H1 (cell line): ENCODE data around the gene PDE9A. TPM values are rescaled to one million over a fixed set of nuclear protein-coding genes. Genes with fewer than 3 reads are reported as not detected.

ENCODE experiments used
- CTCF ChIA-PET: fragments of 300-600 bp; sonication (Branson Sonifier 250); formaldehyde crosslinking; loops from one replicate; lab custom pipeline; 2021; ENCODE audit not compliant: partially characterized antibody; lab: Charles Lee
- POLR2A ChIA-PET: fragments of 300-600 bp; sonication (Branson Sonifier 250); formaldehyde crosslinking; loops from one replicate; lab custom pipeline; 2021; ENCODE audit warnings: inconsistent platforms; ENCODE audit not compliant: partially characterized antibody; lab: Charles Lee
- DNase-seq, 2 experiments: peaks; one replicate each; pipeline versions ENCODE4 v3.0.0 to v3.0.0-alpha.2; 2010 to 2022; ENCODE audit warnings: low spot score in 2 of 2, low read depth in 1 of 2, mixed read lengths in 1 of 2
- FAIRE-seq: peaks from 2 replicates; lab custom pipeline; 2011; peaks lifted over from hg19 to GRCh38; lab: Jason Lieb, UNC
- H2AFZ ChIP-seq: 2 replicates; pipeline ENCODE4 v1.8.1; 2012; ENCODE audit warnings: low read length, inconsistent platforms
- H2AK5ac ChIP-seq: 2 replicates; pipeline ENCODE4 v1.6.1; 2013; ENCODE audit warnings: low read depth, low read length
- H2BK120ac ChIP-seq: replicated peaks from 2 replicates; pipeline ENCODE3; 2013; ENCODE audit warnings: low read depth, low read length, inconsistent platforms
- H2BK12ac ChIP-seq: 2 replicates; pipeline ENCODE4 v1.6.1; 2013; ENCODE audit warnings: low read depth, low read length
- H2BK15ac ChIP-seq: 2 replicates; pipeline ENCODE4 v1.6.1; 2013; ENCODE audit warnings: low read length
- H2BK20ac ChIP-seq: 2 replicates; pipeline ENCODE4 v1.6.1; 2013; ENCODE audit warnings: low read length
- H2BK5ac ChIP-seq: 2 replicates; pipeline ENCODE4 v1.6.1; 2013; ENCODE audit warnings: low read depth, low read length
- H3K14ac ChIP-seq: 2 replicates; pipeline ENCODE4 v1.6.1; 2013; ENCODE audit warnings: inconsistent platforms; ENCODE audit not compliant: insufficient read length
- H3K18ac ChIP-seq: 2 replicates; pipeline ENCODE4 v1.6.1; 2013; ENCODE audit warnings: low read length; ENCODE audit errors: extremely low read depth
- H3K23ac ChIP-seq: 2 replicates; pipeline ENCODE4 v1.6.1; 2013; ENCODE audit warnings: inconsistent platforms; ENCODE audit not compliant: insufficient read length
- H3K23me2 ChIP-seq: 2 replicates; pipeline ENCODE4 v1.6.1; 2013; ENCODE audit warnings: low read depth, low read length
- H3K27ac ChIP-seq: 2 replicates; pipeline ENCODE4 v1.6.1; 2011; ENCODE audit warnings: low read depth, low read length, inconsistent platforms
- H3K27me3 ChIP-seq, 4 experiments: replicated peaks in 1 of 4; 1 replicate in 1 of 4; 2 replicates in 3 of 4; pipeline versions ENCODE4 v1.6.1 to v1.8.1; 2011 to 2013; ENCODE audit warnings: low read length in 3 of 4, mild to moderate bottlenecking in 3 of 4, inconsistent platforms in 2 of 4, mixed read lengths in 2 of 4, moderate library complexity in 1 of 4; ENCODE audit not compliant: control insufficient read depth in 3 of 4, insufficient read depth in 3 of 4; ENCODE audit errors: extremely low read depth in 1 of 4
- H3K36me3 ChIP-seq, 4 experiments: 2 replicates each; pipeline versions ENCODE4 v1.6.1 to v1.8.1; 2011 to 2013; ENCODE audit warnings: mild to moderate bottlenecking in 4 of 4, low read length in 3 of 4, moderate library complexity in 2 of 4, control low read depth in 1 of 4, inconsistent platforms in 1 of 4; ENCODE audit not compliant: insufficient read depth in 4 of 4, control insufficient read depth in 2 of 4
- H3K4ac ChIP-seq: replicated peaks from 2 replicates; pipeline ENCODE3; 2013; ENCODE audit warnings: low read length, low read depth, mixed read lengths, inconsistent platforms; ENCODE audit not compliant: insufficient read length
- H3K4me1 ChIP-seq, 4 experiments: replicated peaks in 1 of 4; 1 replicate in 1 of 4; 2 replicates in 3 of 4; pipeline versions ENCODE4 v1.6.1 to v1.8.1; 2011 to 2013; ENCODE audit warnings: low read length in 3 of 4, inconsistent platforms in 2 of 4, mixed read lengths in 1 of 4; ENCODE audit not compliant: insufficient read depth in 4 of 4, control insufficient read depth in 3 of 4
- H3K4me2 ChIP-seq, 2 experiments: 2 replicates each; pipeline versions ENCODE4 v1.6.1 to v1.8.1; 2011 to 2013; ENCODE audit warnings: low read depth in 2 of 2, low read length in 2 of 2, control low read depth in 1 of 2, inconsistent platforms in 1 of 2, mild to moderate bottlenecking in 1 of 2; ENCODE audit not compliant: insufficient read depth in 1 of 2
- H3K4me3 ChIP-seq, 4 experiments: fragments of 200-600, 300-600 bp in 1 of 4; sonication (generic), shearing (Covaris generic), sonication (Bioruptor Twin) in 1 of 4; 2 replicates each; pipeline versions ENCODE4 v1.5.1 to v1.8.1; 2011 to 2016; ENCODE audit warnings: low read length in 4 of 4, low read depth in 3 of 4, control low read depth in 2 of 4, inconsistent platforms in 2 of 4, mild to moderate bottlenecking in 2 of 4, mixed read lengths in 1 of 4, moderate library complexity in 1 of 4; ENCODE audit not compliant: insufficient read depth in 2 of 4; ENCODE audit errors: extremely low read depth in 1 of 4
- H3K56ac ChIP-seq: replicated peaks from 2 replicates; pipeline ENCODE3; 2013; ENCODE audit warnings: low read depth, mild to moderate bottlenecking, mixed read lengths, low read length, inconsistent platforms; ENCODE audit not compliant: insufficient read length
- H3K79me1 ChIP-seq: 2 replicates; pipeline ENCODE4 v1.6.1; 2013; ENCODE audit warnings: low read depth, low read length, control low read depth
- H3K79me2 ChIP-seq, 2 experiments: 2 replicates each; pipeline versions ENCODE4 v1.6.1 to v1.8.1; 2012 to 2013; ENCODE audit warnings: low read length in 2 of 2, mild to moderate bottlenecking in 2 of 2, inconsistent platforms in 1 of 2; ENCODE audit not compliant: insufficient read depth in 2 of 2, control insufficient read depth in 1 of 2
- H3K9ac ChIP-seq, 4 experiments: replicated peaks in 1 of 4; 1 replicate in 1 of 4; 2 replicates in 3 of 4; pipeline versions ENCODE4 v1.6.1 to v1.8.1; 2011 to 2013; ENCODE audit warnings: low read depth in 3 of 4, low read length in 3 of 4, control low read depth in 2 of 4, mild to moderate bottlenecking in 2 of 4, moderate library complexity in 2 of 4, inconsistent platforms in 1 of 4; ENCODE audit errors: extremely low read depth in 1 of 4
- H3K9me3 ChIP-seq, 2 experiments: 2 replicates each; pipeline versions ENCODE4 v1.6.1 to v1.8.1; 2012 to 2013; ENCODE audit warnings: mild to moderate bottlenecking in 2 of 2, moderate library complexity in 2 of 2, control low read depth in 1 of 2, inconsistent platforms in 1 of 2, low read depth in 1 of 2, low read length in 1 of 2, mixed read lengths in 1 of 2; ENCODE audit not compliant: insufficient read depth in 2 of 2
- H4K20me1 ChIP-seq, 2 experiments: replicated peaks in 1 of 2; 2 replicates each; pipeline versions ENCODE3 to v1.8.1; 2011 to 2013; ENCODE audit warnings: inconsistent platforms in 2 of 2, low read length in 2 of 2, mild to moderate bottlenecking in 1 of 2; ENCODE audit not compliant: insufficient read depth in 2 of 2, control insufficient read depth in 1 of 2
- H4K5ac ChIP-seq: 2 replicates; pipeline ENCODE4 v1.6.1; 2013; ENCODE audit warnings: low read length, low read depth, mixed read lengths, inconsistent platforms; ENCODE audit not compliant: insufficient read length
- H4K8ac ChIP-seq: 2 replicates; pipeline ENCODE4 v1.8.0; 2013; ENCODE audit warnings: mild to moderate bottlenecking, moderate library complexity, low read length, inconsistent platforms; ENCODE audit not compliant: insufficient read depth; ENCODE audit errors: extremely low read depth
- H4K91ac ChIP-seq: replicated peaks from 2 replicates; pipeline ENCODE3; 2013; ENCODE audit warnings: low read length, mixed read lengths, inconsistent platforms; ENCODE audit not compliant: insufficient read length
- BCL11A ChIP-seq, 2 experiments: IDR thresholded peaks; one replicate each; pipeline ENCODE4 v1.6.1; 2011; ENCODE audit warnings: low read depth in 2 of 2, low read length in 2 of 2, mild to moderate bottlenecking in 2 of 2
- GABPA ChIP-seq: IDR thresholded peaks from 2 replicates; pipeline ENCODE4 v1.6.1; 2011; ENCODE audit warnings: mild to moderate bottlenecking, low read length, moderate library complexity, borderline replicate concordance; ENCODE audit not compliant: insufficient read depth
- HDAC6 ChIP-seq: IDR thresholded peaks from one replicate; pipeline ENCODE4 v1.7.1; 2012; ENCODE audit warnings: low read depth, mild to moderate bottlenecking, inconsistent platforms, low read length, moderate library complexity
- KDM5A ChIP-seq: fragments of 200-600 bp; IDR thresholded peaks from 2 replicates; pipeline ENCODE4 v1.7.1; 2012; ENCODE audit warnings: mild to moderate bottlenecking, low read length, inconsistent platforms, mixed read lengths
- SP2 ChIP-seq: IDR thresholded peaks from 2 replicates; pipeline ENCODE4 v1.6.1; 2012; ENCODE audit warnings: mild to moderate bottlenecking, low read length, inconsistent platforms
- TAF1 ChIP-seq: IDR thresholded peaks from 2 replicates; pipeline ENCODE4 v1.6.1; 2011; ENCODE audit warnings: mild to moderate bottlenecking, low read depth, low read length
- TAF7 ChIP-seq: optimal IDR thresholded peaks from 2 replicates; pipeline ENCODE3; 2011; ENCODE audit warnings: low read depth, mild to moderate bottlenecking, inconsistent platforms, low read length, moderate library complexity, borderline replicate concordance
- WGBS, 2 experiments: shearing (Covaris generic) in 1 of 2; methylation state at CpG; one replicate each; pipeline versions ENCODE4 v1.1.6 to v1.1.7; 2013 to 2015; ENCODE audit warnings: low lambda C conversion rate in 2 of 2, mixed read lengths in 2 of 2, inconsistent platforms in 1 of 2, low coverage in 1 of 2, missing lambda C conversion rate in 1 of 2; ENCODE audit not compliant: insufficient replicate concordance in 2 of 2, insufficient coverage in 1 of 2, insufficient read length in 1 of 2; ENCODE audit errors: extremely low coverage in 1 of 2, missing lambda C conversion rate in 1 of 2; 5-methylcytosine and 5-hydroxymethylcytosine counted together
- polyA plus RNA-seq, 7 experiments: library from polyadenylated mRNA; depleted of rRNA in 3 of 7; stranded (reverse) in 5 of 7; unstranded in 2 of 7; fragments of >200 nt in 5 of 7; fragments of 200-250 nt in 2 of 7; gene quantifications; 1 replicate in 5 of 7; 2 replicates in 1 of 7; 4 replicates in 1 of 7; pipeline versions ENCODE4 v1.2.1 to v1.2.3, GENCODE V29; 2011 to 2013; ENCODE audit warnings: missing spikeins in 2 of 7, mixed read lengths in 2 of 7
- total RNA-seq: library from RNA; stranded (reverse); fragmentation: NEBNext Ultra II Directional; extraction: Animal tissue kit (Norgen Biotek cat#: 25700); gene quantifications from 2 replicates; pipeline ENCODE4 v1.2.1, GENCODE V29; 2021
- TF ChIP-seq, protein P1 (sequence below): IDR thresholded peaks from 2 replicates; pipeline ENCODE4 v1.6.1; 2012; ENCODE audit warnings: inconsistent platforms

Gene PDE9A
- total and polyA plus RNA-seq, 2 of the 8 experiments (the other 6 are each of a cell fraction or from before 2014, with no cell fraction given): 39.2 to 45.9 TPM

DNA sequence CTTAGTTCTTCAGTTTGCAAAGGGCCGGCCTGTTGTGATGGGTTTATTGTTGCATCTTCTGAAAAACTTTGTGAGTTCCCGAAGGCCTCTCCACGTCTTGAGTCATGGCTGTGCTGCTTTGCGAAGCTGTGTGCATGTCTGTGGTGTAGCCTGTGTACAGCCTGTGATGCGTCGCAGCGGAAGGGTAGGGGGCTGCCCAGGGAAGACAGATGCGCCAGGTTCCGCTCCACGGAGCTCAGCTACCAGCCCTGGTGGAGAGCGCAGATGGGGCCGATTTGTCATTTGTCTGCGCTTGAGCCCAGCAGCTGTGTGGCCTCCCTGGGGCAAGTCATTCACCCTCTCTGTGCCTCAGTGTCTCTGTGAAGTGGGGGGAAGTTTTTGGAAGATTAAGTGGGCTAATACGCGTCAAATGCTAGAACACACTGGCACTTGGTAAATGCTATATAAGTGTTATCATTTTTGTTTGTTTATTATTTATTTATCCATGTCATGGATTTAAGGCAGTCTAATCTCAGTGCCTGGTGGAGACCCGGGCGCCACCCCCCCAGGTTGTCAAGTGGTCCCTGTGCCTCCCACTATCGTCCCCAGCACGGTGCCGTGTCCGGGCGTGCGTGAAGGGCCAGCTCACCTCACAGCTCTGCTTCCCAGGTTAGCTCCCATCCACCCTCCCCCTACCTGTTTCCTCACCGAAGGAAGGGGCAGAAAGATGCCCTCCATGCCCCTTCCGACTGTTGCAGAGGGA, 8.4 kb downstream of the PDE9A start:
- H3K23ac ChIP-seq: no peak overlapping the region
- H3K4me1 ChIP-seq: peaks cover under 1 to 24% (median 13%) of the 10 kb centered on the region in 4 experiments
- H4K20me1 ChIP-seq: peaks cover 37 to 72% of the 10 kb centered on the region in 2 experiments
- no peak overlapping the region for H2BK20ac ChIP-seq
- H3K9me3 ChIP-seq: peaks cover 0 to 3% of the 10 kb centered on the region in 2 experiments; a peak in 1 of 4 replicates
- H3K27me3 ChIP-seq: no peaks in the 10 kb centered on the region; a peak in 1 of 7 replicates
- CTCF ChIA-PET: interaction anchor here (0.6 to 0.9 kb wide), 3 partner anchors 9 to 56 kb away, joined by 3 read pairs; partner anchors contain the start of gene PDE9A
- peaks cover 10% of the 10 kb centered on the region; the same call in 1 of the 2 replicates for H3K23me2 ChIP-seq
- H3K79me2 ChIP-seq: peaks cover 0 to 68% of the 10 kb centered on the region in 2 experiments; a peak in 3 of 4 replicates
- H2AK5ac ChIP-seq: peak overlapping the region; percentile 61; the same call in 1 of the 2 replicates
- no peak overlapping the region for H3K18ac ChIP-seq
- no peak overlapping the region for H3K14ac ChIP-seq
- no peak overlapping the region for H2BK15ac ChIP-seq
- no peak for TF ChIP-seq GABPA
- TF ChIP-seq SP2: no peak
- TF ChIP-seq, protein P1, sequence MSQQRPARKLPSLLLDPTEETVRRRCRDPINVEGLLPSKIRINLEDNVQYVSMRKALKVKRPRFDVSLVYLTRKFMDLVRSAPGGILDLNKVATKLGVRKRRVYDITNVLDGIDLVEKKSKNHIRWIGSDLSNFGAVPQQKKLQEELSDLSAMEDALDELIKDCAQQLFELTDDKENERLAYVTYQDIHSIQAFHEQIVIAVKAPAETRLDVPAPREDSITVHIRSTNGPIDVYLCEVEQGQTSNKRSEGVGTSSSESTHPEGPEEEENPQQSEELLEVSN: no peak
- TF ChIP-seq HDAC6: no peak
- TF ChIP-seq BCL11A (IDR thresholded peaks at IDR 0.05; ENCODE audit: low read depth in 2 of 2, low read length in 2 of 2): no peak
- no peak for TF ChIP-seq TAF1
- TF ChIP-seq TAF7: no peak
- TF ChIP-seq KDM5A: no peak
- peak overlapping the region; percentile 60 for H2BK120ac ChIP-seq
- H4K91ac ChIP-seq: no peak overlapping the region
- H3K4me2 ChIP-seq: no peak overlapping the region; a peak in 1 of 4 replicates
- peak overlapping the region; percentile 80 for H3K56ac ChIP-seq
- H3K36me3 ChIP-seq: peaks cover 5 to 11% (median 9%) of the 10 kb centered on the region in 4 experiments; a peak in 7 of 8 replicates
- H2BK12ac ChIP-seq: peak overlapping the region; percentile 18; the same call in 1 of the 2 replicates
- H2BK5ac ChIP-seq: peak overlapping the region; percentile 38; the same call in 1 of the 2 replicates
- 92% methylated on average over 25 of the region's 25 CpGs; no CpG with 5 or more reads in 1 of the 2 experiments for WGBS, 2 experiments
- H3K27ac ChIP-seq: no peak overlapping the region; the same call in 1 of the 2 replicates
- H3K4me3 ChIP-seq: no peak overlapping the region
- FAIRE-seq: no peak
- peaks cover 33% of the 10 kb centered on the region for H3K79me1 ChIP-seq
- no peak overlapping the region for H4K5ac ChIP-seq
- no peak overlapping the region for H4K8ac ChIP-seq
- H3K9ac ChIP-seq: no peak overlapping the region
- peak overlapping the region; percentile 79 for H3K4ac ChIP-seq
- DNase-seq: no peak
- H2AFZ ChIP-seq: no peak overlapping the region
- POLR2A ChIA-PET: interaction anchor here (1.3 kb wide), 1 partner anchor 9 kb away, joined by 4 read pairs; no protein-coding TSS in a partner anchor
